Stimulated activated CD8-positive, alpha-beta memory T cell treated with anti-CD3 and anti-CD28 coated beads, Interleukin-4, amount 100 ng/mL, for 1 hour (primary cell): ENCODE data around the gene CWF19L1.

ENCODE experiments used
- DNase-seq, 2 donors: peaks; one replicate each; pipeline ENCODE4 v3.0.0-alpha.2; 2020; ENCODE audit warnings: low read depth in 2 of 2, low spot score in 1 of 2

Gene CWF19L1

DNA sequence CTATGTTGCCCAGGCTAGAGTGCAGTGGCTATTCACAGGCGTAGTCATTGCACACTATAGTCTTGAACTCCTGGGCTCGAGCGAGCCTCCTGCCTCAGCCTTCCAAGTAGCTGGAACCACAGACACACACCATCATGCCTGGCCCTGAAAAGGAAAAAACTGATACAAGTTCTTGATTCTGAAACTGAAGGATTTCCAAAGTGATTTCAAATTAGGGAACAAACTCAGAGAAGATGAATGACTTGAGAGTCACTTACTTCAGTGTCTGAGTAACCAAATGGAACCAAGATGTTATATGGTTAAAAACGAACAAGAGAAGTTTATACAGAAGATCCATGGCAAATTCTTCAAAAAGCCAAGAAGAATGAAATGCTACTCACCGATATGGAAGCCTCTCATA lies 14.4 kb downstream of the CWF19L1 start:
- no peak for DNase-seq

- DNase-seq: no peak
Observed at GRCh38 chr10:100248820-100249219, 18.6 kb downstream of the CWF19L1 start.

DNA sequence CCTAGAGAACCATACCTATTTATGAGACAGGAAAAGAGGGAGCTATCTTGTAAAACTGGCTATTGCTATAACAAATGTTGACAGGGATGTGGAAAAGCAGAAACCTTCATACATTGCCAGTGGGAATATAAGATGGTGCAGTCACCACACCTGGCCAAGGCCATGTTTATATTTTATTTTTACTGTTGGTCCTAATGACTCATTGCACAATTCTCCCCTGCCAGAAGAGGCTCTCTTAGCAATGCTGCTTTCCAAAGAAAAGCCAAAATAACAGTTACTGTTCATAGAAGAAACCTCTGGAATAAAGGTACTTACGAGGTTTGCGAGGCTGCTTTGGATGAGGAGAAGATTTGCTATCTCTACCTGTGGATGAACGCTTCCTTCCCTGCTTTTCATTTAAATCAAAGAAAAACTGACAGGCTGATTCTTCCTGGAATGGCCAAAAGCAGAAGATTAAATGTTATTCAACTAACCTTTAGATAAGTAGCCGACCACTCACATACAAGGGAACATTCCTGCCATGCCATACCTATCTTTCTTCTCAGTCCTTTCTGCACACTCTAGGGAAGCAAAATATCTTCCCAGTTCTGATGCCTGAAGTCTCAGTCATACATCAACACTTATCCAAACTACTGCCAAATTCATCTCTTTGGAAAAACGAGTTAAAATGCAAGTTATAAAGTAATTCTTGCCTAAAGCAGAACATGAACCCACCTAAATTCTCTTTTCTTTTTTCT lies 21.8 kb downstream of the CWF19L1 start:
- DNase-seq: no peak

- no peak for DNase-seq
Observed at GRCh38 chr10:100239851-100240250, 27.6 kb downstream of the CWF19L1 start.

- DNase-seq: no peak
Observed at GRCh38 chr10:100238429-100238828, 29.0 kb downstream of the CWF19L1 start.

DNA sequence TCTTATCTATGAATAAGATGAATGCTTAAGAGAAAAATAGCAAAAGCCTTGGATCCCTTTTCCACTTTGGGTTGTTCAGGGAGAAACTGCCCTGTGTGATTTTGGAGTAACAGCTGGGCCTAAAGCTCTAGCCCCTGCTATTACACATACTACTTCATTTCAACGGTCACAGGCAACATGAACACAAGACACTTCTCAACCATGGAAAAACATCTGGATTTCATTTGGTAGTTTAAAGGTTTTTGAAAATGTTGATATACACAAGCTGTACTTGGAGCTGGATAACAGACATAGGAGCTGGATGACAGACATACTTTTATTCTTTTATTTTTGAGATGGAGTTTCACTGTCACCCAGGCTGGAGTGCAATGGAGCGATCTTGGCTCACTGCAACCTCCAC lies 35.3 kb downstream of the CWF19L1 start:
- DNase-seq: no peak

DNA sequence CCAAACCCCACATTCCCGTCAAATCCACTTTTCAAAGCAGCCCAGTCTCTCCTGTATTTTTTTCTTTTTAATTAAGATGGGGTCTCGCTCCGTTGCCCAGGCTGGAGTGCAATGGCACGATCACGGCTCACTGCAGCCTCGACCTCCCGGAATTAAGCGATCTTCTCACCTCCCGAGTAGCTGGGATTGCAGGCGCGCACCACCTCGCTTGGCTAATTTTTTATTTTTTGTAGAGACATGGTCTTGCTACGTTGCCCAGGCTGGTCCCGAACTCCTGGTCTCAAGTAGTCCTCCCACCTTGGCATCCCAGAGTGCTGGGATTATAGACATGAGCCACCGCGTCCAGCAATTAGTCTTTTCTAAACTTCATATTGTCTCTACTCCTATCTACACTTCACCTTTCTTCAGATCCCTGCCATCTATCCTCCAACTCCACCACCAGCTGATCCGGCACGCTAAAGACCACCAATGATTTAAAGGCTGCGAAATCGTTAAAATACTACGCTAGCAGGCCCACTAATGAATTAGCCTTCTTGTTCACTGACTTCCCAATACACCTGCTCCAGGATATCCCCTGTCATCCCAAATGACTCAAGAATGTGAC lies 37.5 kb downstream of the CWF19L1 start:
- DNase-seq: no peak

DNA sequence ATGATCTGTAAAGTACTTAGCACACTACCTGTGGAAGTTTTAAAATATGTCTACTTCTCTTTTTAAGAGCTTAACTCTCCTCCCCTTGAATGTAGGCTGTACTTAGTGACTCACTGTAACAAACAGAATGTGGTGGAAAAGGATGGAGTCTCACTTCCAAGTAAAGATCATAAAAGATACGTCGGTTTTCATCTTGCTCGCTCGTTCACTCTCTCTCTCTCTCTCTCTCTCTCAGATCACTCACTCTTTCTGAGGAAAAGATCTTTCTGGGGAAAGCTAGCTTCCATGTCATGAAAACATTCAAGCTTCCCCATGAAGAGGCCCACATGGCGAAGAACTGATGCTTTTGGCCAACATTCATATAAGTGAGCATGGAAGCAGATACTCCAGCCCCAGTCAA lies 43.6 kb downstream of the CWF19L1 start:
- DNase-seq: no peak

DNA sequence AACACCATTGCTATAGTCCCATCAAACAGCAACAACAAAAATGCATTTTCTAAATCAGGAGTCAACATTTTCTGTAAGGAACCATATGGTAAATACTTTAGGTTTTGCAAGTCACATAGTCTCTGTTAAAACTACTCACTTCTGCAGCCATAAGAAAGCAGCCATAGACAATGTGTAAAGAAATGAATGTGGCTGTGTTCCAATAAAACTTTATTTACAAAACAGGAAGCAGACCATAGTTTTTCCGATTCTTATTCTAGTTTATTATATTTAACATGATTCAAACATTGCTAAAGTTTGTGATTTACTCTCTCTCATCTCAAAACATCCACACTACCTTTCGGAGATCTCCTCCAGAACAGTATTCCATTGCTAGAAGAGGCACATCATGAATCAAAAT lies 44.9 kb downstream of the CWF19L1 start:
- no peak for DNase-seq

DNA sequence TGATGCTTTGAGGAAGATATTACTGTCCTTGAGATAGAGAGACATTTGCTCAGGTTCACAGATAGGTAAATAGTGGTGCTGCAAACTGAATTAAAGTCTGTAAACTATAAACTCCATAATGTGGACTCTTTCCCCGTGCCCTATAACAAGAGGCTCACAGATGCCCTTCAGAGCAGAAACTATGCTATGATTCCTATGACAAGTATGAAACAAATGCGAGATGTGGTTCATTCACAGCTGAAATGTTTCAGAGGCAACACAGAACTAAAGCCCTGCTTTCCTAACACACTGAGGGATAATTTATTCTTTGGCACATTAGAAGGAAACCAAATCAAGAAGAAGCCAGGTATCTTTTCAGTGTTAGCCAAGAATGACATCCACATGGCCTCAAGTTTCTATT lies 51.4 kb downstream of the CWF19L1 start:
- DNase-seq: no peak

- DNase-seq: no peak
Observed at GRCh38 chr10:100209303-100209702, 58.1 kb downstream of the CWF19L1 start.

DNA sequence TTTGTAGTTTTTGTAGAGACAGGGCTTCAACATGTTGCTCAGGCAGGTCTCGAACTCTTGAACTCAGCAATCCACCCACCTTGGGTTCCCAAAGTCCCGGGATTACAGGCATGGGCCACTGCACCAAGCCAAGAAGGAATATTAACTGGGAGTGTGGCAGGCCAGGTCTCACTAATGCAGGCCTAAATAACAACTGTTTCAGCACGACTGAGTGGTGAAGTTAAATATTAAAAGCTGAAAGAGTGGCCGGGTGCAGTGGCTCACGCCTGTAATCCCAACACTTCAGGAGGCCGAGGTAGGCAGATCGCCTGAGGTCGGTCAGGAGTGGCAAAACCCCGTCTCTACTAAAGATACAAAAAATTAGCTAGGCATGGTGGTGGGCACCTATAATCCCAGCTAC lies 59.2 kb downstream of the CWF19L1 start:
- no peak for DNase-seq

DNA sequence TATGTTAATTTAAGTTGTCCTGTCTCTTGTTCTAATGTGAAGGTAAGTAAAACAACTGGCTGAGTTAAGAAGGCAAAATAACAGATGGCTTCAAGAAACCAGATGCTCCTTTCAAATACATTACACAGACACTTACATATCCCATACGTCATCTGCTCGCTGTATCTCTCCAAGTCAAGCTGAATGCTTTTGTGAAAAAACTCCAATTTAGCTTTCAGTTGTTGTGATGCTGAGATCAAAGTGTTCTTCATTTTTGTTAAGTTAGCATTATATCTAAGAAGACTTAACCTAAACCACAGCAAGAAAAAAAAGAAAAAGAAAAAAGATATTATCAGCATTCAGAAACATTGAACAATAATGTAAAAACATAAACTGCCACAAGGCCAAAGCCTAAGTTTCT lies 63.1 kb downstream of the CWF19L1 start:
- no peak for DNase-seq

DNA sequence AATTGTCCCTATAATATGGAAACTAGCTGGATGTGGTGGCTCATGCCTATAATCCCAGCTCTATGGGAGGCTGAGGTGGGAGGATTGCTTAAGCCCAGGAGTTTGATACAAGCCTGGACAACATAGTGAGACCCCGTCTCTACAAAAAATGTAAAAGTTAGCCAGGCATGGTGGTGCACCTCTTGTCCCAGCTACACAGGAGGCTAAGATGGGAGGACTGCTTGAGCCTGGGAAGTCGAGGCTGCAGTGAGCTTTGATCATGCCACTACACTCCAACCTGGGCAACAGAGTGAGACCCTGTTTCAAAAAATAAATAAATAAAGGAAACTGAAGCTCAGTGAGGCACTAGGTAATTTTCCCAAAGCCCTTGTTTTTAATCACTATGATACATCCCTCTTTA lies 65.9 kb downstream of the CWF19L1 start:
- no peak for DNase-seq

DNA sequence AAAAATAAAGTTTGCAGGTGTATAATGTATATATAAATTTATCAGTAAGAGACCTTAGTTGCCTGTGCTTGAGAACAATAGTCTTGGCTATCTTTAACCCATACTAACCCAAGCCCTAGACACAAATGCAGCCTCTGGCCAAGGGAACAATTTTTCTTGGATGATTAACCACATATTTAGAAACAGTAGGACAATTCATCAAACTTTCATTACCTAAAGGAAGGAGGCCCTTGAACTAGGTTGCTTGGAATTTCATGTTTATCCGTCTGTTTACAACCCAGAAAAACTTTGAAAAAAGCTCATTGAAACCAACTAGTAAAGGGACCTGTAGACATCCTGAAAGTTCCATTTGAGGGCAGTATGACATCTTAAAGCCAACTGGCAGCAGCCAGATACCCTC lies 72.7 kb downstream of the CWF19L1 start:
- DNase-seq: no peak

GRCh38 chr10:100192350-100192749 lies 75.1 kb downstream of the CWF19L1 start:
- no peak for DNase-seq

- DNase-seq: peak in 1 of 2 donors; percentile 3
Observed at GRCh38 chr10:100186253-100187212, 80.9 kb downstream of the CWF19L1 start.

DNA sequence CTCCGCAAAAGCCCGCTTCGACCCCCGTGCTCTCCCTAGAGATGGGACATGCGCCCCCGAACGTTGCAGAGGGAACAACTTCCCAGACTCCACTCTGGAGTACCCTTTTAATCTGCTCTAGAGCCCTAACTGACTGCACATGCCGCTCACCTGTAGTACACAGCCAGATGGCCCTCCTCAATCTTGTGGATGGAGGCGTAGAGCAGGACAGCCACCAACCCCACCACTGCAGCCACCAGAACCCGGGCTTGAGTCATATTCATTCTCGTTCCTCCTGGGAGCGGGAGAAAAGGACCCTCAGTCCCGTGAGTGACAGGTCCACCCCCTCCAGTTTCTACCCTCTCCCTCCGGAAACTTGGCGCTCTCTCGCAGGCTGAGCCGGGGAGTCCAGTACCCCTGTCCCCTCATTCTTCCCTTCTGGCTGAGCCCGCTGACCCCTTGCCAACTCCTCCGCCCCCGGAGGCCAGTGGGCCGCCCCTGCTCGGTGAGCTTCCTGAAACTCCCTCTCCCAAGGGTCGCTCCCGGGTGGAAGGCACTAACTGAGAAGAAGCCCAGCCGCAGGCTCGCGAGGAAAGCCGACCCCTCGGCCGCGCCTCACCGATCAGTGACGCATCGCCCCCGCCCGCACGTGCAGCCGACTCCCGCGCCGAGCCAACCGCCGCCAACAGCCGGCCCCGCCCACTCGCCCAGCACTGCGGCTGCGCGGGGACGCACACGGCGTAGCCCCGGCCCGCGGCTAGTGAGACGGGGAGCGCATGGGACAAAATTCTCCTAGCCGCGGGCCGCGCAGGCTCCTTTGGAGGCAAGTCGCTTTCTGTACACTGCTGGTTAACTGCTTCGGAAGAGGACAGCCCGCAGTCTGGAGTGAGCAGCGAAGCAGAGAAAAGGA lies 81.8 kb downstream of the CWF19L1 start, which contains the start of gene ERLIN1:
Gene ERLIN1 (minus strand): TSS at position 666 of the 889 bp plus-strand sequence. CDS start 403 bp downstream, at position 263.
- peak; percentile 75 to 78 for DNase-seq

- DNase-seq: no peak
Observed at GRCh38 chr10:100184840-100185239, 82.6 kb downstream of the CWF19L1 start.

GRCh38 chr10:100184426-100184825 lies 83.0 kb downstream of the CWF19L1 start:
- no peak for DNase-seq

- DNase-seq: no peak
Observed at GRCh38 chr10:100183481-100183880, 84.0 kb downstream of the CWF19L1 start.
